ENCODE measurements around the gene FXYD3. TPM values are rescaled to one million over a fixed set of nuclear protein-coding genes. Genes with fewer than 3 reads are reported as not detected.

Gene FXYD3
- total and polyA plus RNA-seq, 2 experiments from 2014 or later, result 0.81 TPM; not detected in 1

GRCh38 chr19:35107545-35107944 lies 8.1 kb upstream of the FXYD3 start (continued):
- no peak for TF ChIP-seq REST (IDR thresholded peaks at IDR 0.05; ENCODE audit: unreplicated experiment)
- TF ChIP-seq CTCF (conservative IDR thresholded peaks at IDR 0.05; ENCODE audit: low read depth in 2 of 2), result no peak

- H4K20me1 ChIP-seq (replicated peaks; ENCODE audit: insufficient read depth), result no peaks in the 10 kb centered on the region
- ATAC-seq (no peak), DNase-seq (ENCODE audit: low spot score) (no peak)
- Mint-ChIP-seq H3K4me1 (peaks cover 16% of the 10 kb centered on the region), H3K27ac (no peak overlapping the region), H3K4me3 (no peak overlapping the region), H3K9me3 (no peaks in the 10 kb centered on the region; the same call in 1 of the 3 replicates), H3K27me3 (ENCODE audit: insufficient read depth, low read depth, poor library complexity) (peaks cover 19% of the 10 kb centered on the region), H3K36me3 (ENCODE audit: low read depth) (peaks cover 11% of the 10 kb centered on the region; the same call in 1 of the 3 replicates)
- no peak overlapping the region for H3K27ac ChIP-seq (ENCODE audit: low read depth)
- no peak overlapping the region for H3K4me2 ChIP-seq
- H3K4me1 ChIP-seq (ENCODE audit: insufficient read depth), result peaks cover 4% of the 10 kb centered on the region
- no peaks in the 10 kb centered on the region for H3F3A ChIP-seq (replicated peaks; ENCODE audit: low read depth)
- no peaks in the 10 kb centered on the region for H3K9me2 ChIP-seq (ENCODE audit: insufficient read depth)
- no peak overlapping the region for H3K4me3 ChIP-seq
- no peaks in the 10 kb centered on the region for H3K27me3 ChIP-seq (ENCODE audit: insufficient read depth)
- no peaks in the 10 kb centered on the region for H3K79me2 ChIP-seq (replicated peaks; ENCODE audit: insufficient read depth)
- H2AFZ ChIP-seq, result no peak overlapping the region
- H3K36me3 ChIP-seq (ENCODE audit: insufficient read depth), result no peaks in the 10 kb centered on the region
- no peak for TF ChIP-seq ETS1 (IDR thresholded peaks at IDR 0.05)
- no peak for TF ChIP-seq ZNF114 (CRISPR knock-in tag; IDR thresholded peaks at IDR 0.05)
- TF ChIP-seq POLR2AphosphoS5 (IDR thresholded peaks at IDR 0.05; ENCODE audit: low read depth), result no peak
- TF ChIP-seq REST (IDR thresholded peaks at IDR 0.05; ENCODE audit: unreplicated experiment), result no peak
- TF ChIP-seq STAT1 (IDR thresholded peaks at IDR 0.05; ENCODE audit: unreplicated experiment), result no peak
- no peak for TF ChIP-seq ZNF331 (CRISPR knock-in tag; IDR thresholded peaks at IDR 0.05; ENCODE audit: low read depth)
- no peak for TF ChIP-seq NANOG (IDR thresholded peaks at IDR 0.05; ENCODE audit: borderline replicate concordance)
- no peak for TF ChIP-seq CREB1 (CRISPR knock-in tag; IDR thresholded peaks at IDR 0.05; ENCODE audit: low read depth)
- TF ChIP-seq JUNB (IDR thresholded peaks at IDR 0.05; ENCODE audit: unreplicated experiment), result no peak
- TF ChIP-seq CTCF (conservative IDR thresholded peaks at IDR 0.05; ENCODE audit: low read depth in 2 of 2), result no peak
Observed at GRCh38 chr19:35108730-35109129, 6.9 kb upstream of the FXYD3 start.

All from GM23338 (cell line).